Middle frontal gyrus (tissue), 1 donor: ENCODE data around the gene ASPHD2.

Experiments
- DNase-seq: peaks from one replicate; pipeline ENCODE4 v3.0.0-alpha.2; 2015; ENCODE audit warnings: low spot score; ENCODE audit errors: extremely low spot score

Gene ASPHD2

DNA sequence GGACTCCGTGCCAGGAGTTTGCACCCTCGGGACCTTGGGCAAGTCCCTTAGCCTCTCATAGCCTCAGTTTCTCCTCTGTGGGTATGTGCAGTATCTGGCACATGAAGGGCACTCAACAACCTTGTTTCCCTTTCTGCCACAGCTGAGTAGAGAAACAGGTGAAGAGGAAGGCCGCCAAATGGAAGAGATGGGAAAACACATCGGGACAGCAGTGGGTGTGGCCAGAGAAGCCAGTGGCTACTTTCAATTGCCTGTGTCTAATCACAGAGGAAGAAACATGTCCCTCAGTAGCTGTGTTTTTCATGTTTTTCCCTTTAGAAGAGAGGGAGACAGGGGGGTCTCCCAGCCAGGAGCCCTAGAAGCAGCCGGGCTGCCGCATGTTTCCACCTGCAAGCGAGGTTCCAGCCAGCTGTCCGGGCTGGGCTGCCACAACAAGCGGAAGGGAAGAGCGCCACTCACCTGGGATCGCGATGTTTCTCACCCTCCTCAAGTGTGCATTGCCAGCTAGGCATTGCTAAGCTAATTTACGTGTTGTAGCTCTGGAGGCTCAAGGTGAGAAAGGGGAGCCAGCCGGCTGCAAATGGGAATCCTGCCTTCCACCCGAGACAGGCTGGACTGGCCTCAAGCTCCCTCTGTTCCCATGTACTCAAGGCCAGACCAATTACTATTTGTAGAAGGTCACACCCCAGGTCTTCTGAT, 16.7 kb downstream of the ASPHD2 start:
- DNase-seq: no peak

- DNase-seq: no peak
Observed at GRCh38 chr22:26446808-26447515, 17.9 kb downstream of the ASPHD2 start.

- DNase-seq: peak; percentile 3
Observed at GRCh38 chr22:26447584-26448329, 18.7 kb downstream of the ASPHD2 start.

DNA sequence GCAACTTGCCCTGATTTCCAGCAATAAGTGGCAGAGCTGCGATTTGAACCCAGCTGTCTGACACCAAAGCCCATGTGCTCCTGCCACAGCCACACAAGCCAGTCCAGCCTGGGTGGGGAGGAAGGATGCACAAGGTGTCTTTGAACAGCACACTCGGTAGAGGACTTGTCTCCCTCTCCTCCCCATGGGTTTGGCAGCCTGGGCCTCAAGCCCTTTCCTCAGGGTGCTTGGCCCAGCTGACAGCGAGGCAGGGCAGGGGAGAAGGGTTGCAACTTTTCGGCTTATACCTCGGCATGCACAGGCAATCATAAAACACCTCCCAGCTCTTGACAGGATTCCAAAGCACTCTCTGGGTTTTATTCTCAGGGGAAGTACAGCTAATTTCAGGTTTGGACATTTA, 19.3 kb downstream of the ASPHD2 start:
- DNase-seq: no peak

DNA sequence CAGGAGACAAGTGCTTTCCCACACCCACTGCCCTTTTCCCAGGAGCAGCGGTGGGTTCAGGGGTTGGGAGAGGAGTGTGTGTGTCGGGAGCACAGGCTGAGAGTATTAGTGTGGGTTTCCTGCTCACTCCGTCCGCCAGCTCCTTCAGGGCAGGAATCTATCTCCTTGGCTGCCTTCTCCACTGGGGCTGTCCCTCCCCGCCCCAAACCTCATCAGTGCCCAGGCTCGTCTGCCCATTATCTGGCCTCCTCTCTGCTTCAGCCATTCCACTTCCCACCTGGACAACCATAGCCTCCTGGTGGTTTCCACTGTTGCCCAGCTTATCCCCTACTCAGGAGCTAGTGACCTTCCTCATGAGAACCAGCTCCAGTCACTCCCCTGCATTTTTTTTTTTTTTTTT, 19.9 kb downstream of the ASPHD2 start:
- no peak for DNase-seq

GRCh38 chr22:26450453-26451185, 21.6 kb downstream of the ASPHD2 start:
- DNase-seq: no peak

DNA sequence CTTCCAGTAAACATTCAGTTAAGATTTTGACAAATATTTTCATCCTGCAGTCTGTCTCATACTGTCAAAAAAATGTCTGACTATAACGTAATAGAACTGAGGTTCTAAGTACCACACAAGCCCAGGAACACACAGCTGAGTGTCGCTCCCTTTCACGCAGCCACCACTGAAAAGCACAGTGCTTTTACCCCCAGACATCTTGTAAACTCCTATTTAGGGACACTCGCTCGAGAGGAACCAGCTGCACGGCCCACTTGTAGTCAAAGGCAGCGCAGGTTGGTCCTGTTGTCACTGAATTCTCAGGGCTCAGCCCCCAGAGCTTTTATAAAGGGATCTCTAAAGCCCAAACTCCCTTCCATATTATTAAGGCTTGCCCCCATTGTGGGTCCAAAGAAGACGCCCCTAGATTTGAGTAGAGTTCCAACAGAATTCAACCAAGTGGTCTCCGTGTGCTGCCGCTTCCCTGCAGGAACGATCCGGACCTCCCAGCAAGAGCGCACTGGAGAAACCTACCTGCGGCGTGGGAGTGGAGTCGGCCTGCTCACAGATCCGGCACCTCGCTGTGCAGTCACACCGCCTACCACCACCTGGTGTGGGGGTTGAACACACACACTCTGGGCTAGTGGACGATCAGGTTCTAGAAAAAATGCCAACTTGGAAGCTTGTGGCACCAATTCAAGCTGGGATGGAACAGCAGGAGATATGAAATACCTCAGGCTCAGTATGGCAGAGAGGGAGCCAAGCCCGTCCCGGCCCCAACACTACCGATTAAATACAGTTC, 23.4 kb downstream of the ASPHD2 start:
- no peak for DNase-seq

- DNase-seq: no peak
Observed at GRCh38 chr22:26453216-26453615, 24.2 kb downstream of the ASPHD2 start.

DNA sequence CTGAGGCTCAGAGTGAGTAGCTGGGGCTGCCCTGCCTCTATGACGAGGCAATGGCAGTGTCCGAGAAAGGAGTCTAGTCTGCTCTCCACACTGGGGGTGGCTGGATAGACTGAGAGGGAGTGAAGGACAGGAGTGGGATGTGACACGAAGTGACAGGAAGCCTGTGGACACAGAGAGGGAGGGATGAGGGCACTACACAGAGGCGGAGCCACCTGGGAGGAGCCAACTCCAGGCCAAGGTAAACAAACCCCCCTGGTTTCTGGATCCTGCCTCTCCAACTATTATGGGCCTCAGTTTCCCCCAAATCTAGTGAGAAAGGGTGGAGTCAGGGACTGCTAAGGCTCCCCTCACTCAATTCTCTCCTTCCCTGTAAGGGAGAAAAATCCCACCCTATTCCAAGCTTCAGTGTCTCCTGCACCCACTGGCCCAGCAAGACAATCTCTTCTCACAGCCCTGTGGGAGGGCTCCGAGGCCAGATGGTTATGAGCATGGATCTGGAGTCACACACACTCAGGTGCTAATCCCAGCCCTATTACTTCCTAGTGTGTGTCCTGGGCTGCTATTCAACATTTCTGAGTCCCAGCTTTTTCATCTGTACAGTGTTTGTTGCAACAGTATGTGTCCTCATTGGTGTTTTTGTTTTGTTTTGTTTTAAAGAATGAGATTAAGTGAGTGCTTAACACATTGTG, 24.9 kb downstream of the ASPHD2 start:
- DNase-seq: no peak

GRCh38 chr22:26457661-26458272, 28.7 kb downstream of the ASPHD2 start:
- no peak for DNase-seq

- DNase-seq: no peak
Observed at GRCh38 chr22:26460202-26460601, 31.1 kb downstream of the ASPHD2 start.

DNA sequence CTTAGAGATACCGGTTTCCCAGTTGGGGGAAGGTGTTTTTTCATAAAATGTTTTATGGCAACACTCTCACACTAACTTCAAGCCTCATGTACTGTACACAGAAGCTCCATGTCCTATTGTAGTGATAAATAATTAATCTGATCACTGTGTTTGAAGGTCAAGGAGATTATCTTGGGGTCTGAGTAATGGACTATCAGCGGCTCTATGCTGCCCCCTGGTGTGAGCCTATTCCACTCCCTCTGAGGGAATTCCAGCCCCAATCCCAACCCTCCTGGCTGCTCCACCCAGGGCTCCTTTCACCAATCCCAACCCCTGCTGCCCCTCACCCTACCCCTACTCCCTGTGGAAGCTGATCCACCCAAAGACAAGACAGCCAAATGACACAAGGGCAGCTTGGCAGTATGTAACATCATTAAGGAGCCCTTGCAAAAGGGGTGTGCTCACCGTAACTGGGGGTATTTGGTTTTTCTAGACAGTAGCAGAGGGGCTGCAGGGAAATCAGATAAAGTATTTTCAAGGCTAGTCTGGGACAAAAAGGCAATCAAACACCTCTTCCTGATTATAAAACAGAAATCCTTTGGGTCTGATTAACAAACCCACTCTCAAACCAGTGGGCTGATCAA, 32.2 kb downstream of the ASPHD2 start:
- DNase-seq: no peak

DNA sequence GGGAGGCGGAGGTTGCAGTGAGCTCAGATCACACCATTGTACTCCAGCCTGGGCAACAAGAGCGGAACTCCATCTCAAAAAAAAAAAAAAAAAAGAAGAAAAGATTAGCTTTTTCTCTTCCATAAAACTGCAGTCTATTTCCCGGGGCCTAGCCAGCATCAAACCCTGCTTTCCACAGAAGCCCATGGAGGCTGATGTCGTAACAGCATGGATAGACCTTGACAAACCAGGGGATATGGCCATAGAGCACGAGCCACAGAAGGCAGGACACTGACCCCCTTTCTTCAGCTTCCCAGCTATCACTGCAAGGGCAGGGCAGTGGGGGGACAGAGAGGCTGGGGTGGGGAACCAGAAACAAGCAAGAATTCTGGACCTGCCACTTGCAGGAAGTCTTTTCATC, 33.0 kb downstream of the ASPHD2 start:
- no peak for DNase-seq

- no peak for DNase-seq
Observed at GRCh38 chr22:26462641-26463040, 33.6 kb downstream of the ASPHD2 start.

- no peak for DNase-seq
Observed at GRCh38 chr22:26463101-26463661, 34.1 kb downstream of the ASPHD2 start.

DNA sequence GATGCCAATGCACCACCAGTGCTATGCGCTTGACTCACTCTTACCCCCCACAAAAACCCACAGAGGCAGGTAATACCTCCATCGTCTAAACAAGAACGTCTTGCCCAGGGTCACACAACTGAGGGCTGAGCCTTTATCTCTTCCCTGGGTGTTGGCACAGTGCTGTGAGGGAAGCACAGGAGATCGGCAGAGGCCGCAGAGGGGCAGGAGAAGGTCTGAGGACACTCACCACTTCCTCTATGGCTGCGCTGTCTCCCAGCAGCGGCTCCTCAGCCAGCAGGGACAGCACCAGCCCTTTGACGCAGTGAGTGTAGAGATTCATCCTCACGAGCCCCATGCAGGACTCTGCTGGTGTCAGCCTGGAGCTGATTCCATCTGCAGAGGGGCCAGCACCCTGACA, 34.6 kb downstream of the ASPHD2 start:
- DNase-seq: no peak

- DNase-seq: no peak
Observed at GRCh38 chr22:26464312-26464711, 35.3 kb downstream of the ASPHD2 start.

DNA sequence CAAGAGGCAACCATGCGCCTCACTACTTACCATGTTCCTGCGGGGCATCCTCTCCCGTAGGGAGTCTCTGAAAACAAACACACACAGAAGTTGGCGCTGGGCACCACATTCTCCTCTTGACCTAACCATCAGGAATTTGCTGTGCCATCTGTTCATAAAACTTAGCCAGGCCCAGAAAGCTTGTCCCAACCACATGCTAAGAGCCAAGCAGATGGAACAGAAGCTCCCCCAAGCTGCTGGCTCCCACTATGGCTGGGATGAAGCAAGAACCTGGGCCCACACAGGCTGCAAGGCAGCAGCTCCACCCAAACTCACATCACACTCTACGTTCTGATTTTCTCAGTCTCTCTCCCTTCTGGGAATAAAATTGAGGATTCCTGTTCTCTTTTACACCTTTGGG, 37.1 kb downstream of the ASPHD2 start:
- no peak for DNase-seq

DNA sequence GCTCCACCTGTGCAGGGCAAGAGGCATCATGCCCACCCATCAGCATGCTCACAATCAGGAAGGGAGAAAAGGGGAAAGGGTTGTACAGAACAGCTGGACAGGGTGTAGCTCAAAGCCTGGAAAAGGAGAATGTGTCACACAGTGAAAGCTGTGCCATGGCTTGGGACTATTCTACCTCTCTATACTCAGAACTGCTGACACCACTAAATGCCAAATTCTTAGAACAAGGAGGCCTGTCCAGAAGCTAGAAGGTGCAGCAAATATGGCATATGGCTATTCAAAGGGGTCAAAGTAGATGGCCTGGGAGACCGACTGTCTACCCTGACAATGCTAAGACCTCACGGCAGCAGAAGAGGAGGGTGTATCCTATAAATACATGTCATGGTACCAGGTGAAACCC, 41.7 kb downstream of the ASPHD2 start:
- DNase-seq: no peak
